ENCODE measurements around the gene ODAD4. TPM values are rescaled to one million over a fixed set of nuclear protein-coding genes. Genes with fewer than 3 reads are reported as not detected.

The ODAD4 gene
- total and polyA plus RNA-seq, 2 of the 4 experiments (the other 2 are of a cell fraction) = 0.38 to 0.54 TPM

DNA sequence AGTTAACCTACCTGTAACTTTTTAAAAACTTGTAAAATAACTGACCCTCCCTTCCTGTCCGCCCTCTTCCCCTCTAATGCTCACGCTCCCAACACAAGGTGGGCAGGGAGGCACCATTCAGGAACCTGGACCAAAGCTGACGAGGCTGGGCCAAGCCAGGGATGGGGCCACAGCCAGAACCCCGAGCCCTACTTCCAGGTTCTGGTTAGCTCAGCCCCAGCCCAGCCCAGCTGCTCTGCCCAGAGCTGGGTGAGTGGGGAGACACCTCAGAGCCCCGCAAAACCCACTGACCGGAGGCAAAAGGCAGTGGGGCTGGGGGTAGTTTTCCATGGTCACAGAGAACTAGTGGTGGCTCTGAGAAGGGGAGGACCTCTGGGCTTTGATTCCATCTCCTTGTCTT lies 43.6 kb downstream of the ODAD4 start:
- H4K20me1 ChIP-seq (ENCODE audit: insufficient read depth, low read length) = peaks cover 48% of the 10 kb centered on the region
- H3K4ac ChIP-seq (ENCODE audit: low read depth, low read length) = no peak overlapping the region
- 100% methylated on average over 2 of the region's 6 CpGs; no CpG with 5 or more reads in 1 of the 2 experiments for WGBS, 2 experiments (ENCODE audit: extremely low coverage in 2 of 2, insufficient read length in 1 of 2)
- H2BK120ac ChIP-seq (ENCODE audit: low read depth, low read length) = no peak overlapping the region
- intact Hi-C loops (cut with micrococcal nuclease) = no loop called here
- DNase-seq (no peak), ATAC-seq (ENCODE audit: low read depth) (no peak)
- no peak overlapping the region for H3K18ac ChIP-seq (ENCODE audit: low read depth, low read length)
- no peaks in the 10 kb centered on the region for H3K27me3 ChIP-seq (ENCODE audit: control insufficient read depth, insufficient read depth, low read length)
- H3K56ac ChIP-seq (ENCODE audit: extremely low read depth, insufficient read depth, low read length) = no peak overlapping the region
- no peak overlapping the region for H3K14ac ChIP-seq (replicated peaks; ENCODE audit: low read depth, low read length)
- CTCF ChIA-PET = no interaction called here
- no peak overlapping the region for H4K5ac ChIP-seq (ENCODE audit: low read depth, low read length)
- H2AK5ac ChIP-seq (ENCODE audit: low read depth, low read length) = no peak overlapping the region
- H3K23ac ChIP-seq (ENCODE audit: low read depth, low read length) = no peak overlapping the region
- POLR2A ChIA-PET (ENCODE audit: unreplicated experiment) = no interaction called here
- TF ChIP-seq POLR2A (IDR thresholded peaks at IDR 0.05; ENCODE audit: low read depth, low read length) (no peak), FOS (IDR thresholded peaks at IDR 0.05; ENCODE audit: low read depth, low read length) (no peak), MAZ (IDR thresholded peaks at IDR 0.05; ENCODE audit: borderline replicate concordance, low read depth, low read length) (no peak), RFX5 (IDR thresholded peaks at IDR 0.05; ENCODE audit: low read depth, low read length) (no peak), MAFK (IDR thresholded peaks at IDR 0.05; ENCODE audit: low read depth, low read length) (no peak), SMC3 (IDR thresholded peaks at IDR 0.05; ENCODE audit: low read depth, low read length) (no peak), CHD1 (IDR thresholded peaks at IDR 0.05; ENCODE audit: low read depth, low read length) (no peak), NFE2L2 (IDR thresholded peaks at IDR 0.05; ENCODE audit: low read depth, low read length) (no peak), MXI1 (IDR thresholded peaks at IDR 0.05; ENCODE audit: borderline replicate concordance, low read depth, low read length) (no peak), BHLHE40 (IDR thresholded peaks at IDR 0.05; ENCODE audit: low read depth, low read length) (no peak), CEBPB (IDR thresholded peaks at IDR 0.05; ENCODE audit: low read depth, low read length) (no peak), RAD21 (IDR thresholded peaks at IDR 0.05; ENCODE audit: low read length) (no peak), RCOR1 (IDR thresholded peaks at IDR 0.05; ENCODE audit: insufficient replicate concordance, low read length) (no peak)
- TF ChIP-seq, protein P1, sequence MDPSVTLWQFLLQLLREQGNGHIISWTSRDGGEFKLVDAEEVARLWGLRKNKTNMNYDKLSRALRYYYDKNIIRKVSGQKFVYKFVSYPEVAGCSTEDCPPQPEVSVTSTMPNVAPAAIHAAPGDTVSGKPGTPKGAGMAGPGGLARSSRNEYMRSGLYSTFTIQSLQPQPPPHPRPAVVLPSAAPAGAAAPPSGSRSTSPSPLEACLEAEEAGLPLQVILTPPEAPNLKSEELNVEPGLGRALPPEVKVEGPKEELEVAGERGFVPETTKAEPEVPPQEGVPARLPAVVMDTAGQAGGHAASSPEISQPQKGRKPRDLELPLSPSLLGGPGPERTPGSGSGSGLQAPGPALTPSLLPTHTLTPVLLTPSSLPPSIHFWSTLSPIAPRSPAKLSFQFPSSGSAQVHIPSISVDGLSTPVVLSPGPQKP (IDR thresholded peaks at IDR 0.05; ENCODE audit: borderline replicate concordance, low read depth, low read length) = no peak
- TF ChIP-seq, protein P2, sequence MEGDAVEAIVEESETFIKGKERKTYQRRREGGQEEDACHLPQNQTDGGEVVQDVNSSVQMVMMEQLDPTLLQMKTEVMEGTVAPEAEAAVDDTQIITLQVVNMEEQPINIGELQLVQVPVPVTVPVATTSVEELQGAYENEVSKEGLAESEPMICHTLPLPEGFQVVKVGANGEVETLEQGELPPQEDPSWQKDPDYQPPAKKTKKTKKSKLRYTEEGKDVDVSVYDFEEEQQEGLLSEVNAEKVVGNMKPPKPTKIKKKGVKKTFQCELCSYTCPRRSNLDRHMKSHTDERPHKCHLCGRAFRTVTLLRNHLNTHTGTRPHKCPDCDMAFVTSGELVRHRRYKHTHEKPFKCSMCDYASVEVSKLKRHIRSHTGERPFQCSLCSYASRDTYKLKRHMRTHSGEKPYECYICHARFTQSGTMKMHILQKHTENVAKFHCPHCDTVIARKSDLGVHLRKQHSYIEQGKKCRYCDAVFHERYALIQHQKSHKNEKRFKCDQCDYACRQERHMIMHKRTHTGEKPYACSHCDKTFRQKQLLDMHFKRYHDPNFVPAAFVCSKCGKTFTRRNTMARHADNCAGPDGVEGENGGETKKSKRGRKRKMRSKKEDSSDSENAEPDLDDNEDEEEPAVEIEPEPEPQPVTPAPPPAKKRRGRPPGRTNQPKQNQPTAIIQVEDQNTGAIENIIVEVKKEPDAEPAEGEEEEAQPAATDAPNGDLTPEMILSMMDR (conservative IDR thresholded peaks at IDR 0.05; ENCODE audit: low read depth, low read length) = no peak
- TF ChIP-seq, protein P3, sequence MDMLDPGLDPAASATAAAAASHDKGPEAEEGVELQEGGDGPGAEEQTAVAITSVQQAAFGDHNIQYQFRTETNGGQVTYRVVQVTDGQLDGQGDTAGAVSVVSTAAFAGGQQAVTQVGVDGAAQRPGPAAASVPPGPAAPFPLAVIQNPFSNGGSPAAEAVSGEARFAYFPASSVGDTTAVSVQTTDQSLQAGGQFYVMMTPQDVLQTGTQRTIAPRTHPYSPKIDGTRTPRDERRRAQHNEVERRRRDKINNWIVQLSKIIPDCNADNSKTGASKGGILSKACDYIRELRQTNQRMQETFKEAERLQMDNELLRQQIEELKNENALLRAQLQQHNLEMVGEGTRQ (IDR thresholded peaks at IDR 0.05; ENCODE audit: low read depth, low read length) = no peak
- no peaks in the 10 kb centered on the region for H3K9me3 ChIP-seq (ENCODE audit: control insufficient read depth, insufficient read depth, low read length)
- no TSS peak for BruUV-seq (replicated peaks)
- no peak overlapping the region for H4K91ac ChIP-seq (ENCODE audit: insufficient read depth, low read depth, low read length)
- no peak overlapping the region for H4K8ac ChIP-seq (ENCODE audit: low read depth in 2 of 2, low read length in 2 of 2)
- no peaks in the 10 kb centered on the region; the same call in 1 of the 2 replicates for H3K4me1 ChIP-seq (ENCODE audit: control insufficient read depth, insufficient read depth, low read length)
- H2BK20ac ChIP-seq (ENCODE audit: low read depth, low read length) = no peak overlapping the region
- in situ Hi-C loops (cut with MboI; ENCODE audit: low sequenced_read_pairs) = no loop called here
- H3K9me1 ChIP-seq (ENCODE audit: insufficient read depth, low read length) = peaks cover 5% of the 10 kb centered on the region; the same call in 1 of the 2 replicates
- peaks cover 23 to 65% of the 10 kb centered on the region in 2 experiments for H3K79me1 ChIP-seq (ENCODE audit: low read depth in 1 of 2, low read length in 2 of 2)
- no peak overlapping the region for H3K9ac ChIP-seq (ENCODE audit: low read depth, low read length)
- H3K4me2 ChIP-seq (ENCODE audit: low read depth, low read length) = no peak overlapping the region
- dilution Hi-C loops (cut with HindIII; ENCODE audit: low sequenced_read_pairs, unreplicated experiment) = no loop called here
- no peak overlapping the region for H2BK5ac ChIP-seq (ENCODE audit: low read depth, low read length, poor library complexity, severe bottlenecking)
- H3K4me3 ChIP-seq (ENCODE audit: insufficient read depth, low read depth, low read length) = no peak overlapping the region
- H2AK9ac ChIP-seq (replicated peaks; ENCODE audit: low read depth, low read length, poor library complexity) = no peak overlapping the region
- no peak overlapping the region for H2BK15ac ChIP-seq (ENCODE audit: low read depth, low read length)
- peaks cover 73% of the 10 kb centered on the region for H3K36me3 ChIP-seq (ENCODE audit: control insufficient read depth, insufficient read depth, low read length)
- no peak overlapping the region for H2AFZ ChIP-seq (replicated peaks; ENCODE audit: low read length, poor library complexity)
- H3K27ac ChIP-seq (ENCODE audit: insufficient read depth, low read length) = no peak overlapping the region
